GM18907 (cell line): ENCODE measurements around the gene GPR65.

ENCODE experiments used
- ATAC-seq: cut with Tn5 transposase; IDR thresholded peaks from one replicate; pipeline ENCODE4 v1.9.1; 2021; ENCODE audit warnings: mild to moderate bottlenecking, moderate library complexity; ENCODE audit not compliant: unreplicated experiment

GPR65 gene

GRCh38 chr14:88005050-88005481, at the start of gene GPR65:
TSS of gene GPR65 (plus strand) at chr14:88005135. CDS start at chr14:88010848, 5,713 bp downstream.
- ATAC-seq, result peak; percentile 80

- ATAC-seq, result no peak
These were observed 49.4 kb upstream of the GPR65 start for GRCh38 chr14:87955501-87955900.

GRCh38 chr14:87960013-87960787, 44.7 kb upstream of the GPR65 start:
- ATAC-seq, result no peak

- ATAC-seq, result no peak
These were observed 43.7 kb upstream of the GPR65 start for GRCh38 chr14:87961246-87961645.

GRCh38 chr14:87966816-87967215, 38.1 kb upstream of the GPR65 start:
- ATAC-seq, result no peak

GRCh38 chr14:87967496-87967895, 37.4 kb upstream of the GPR65 start:
- no peak for ATAC-seq

- ATAC-seq, result peak; percentile 87
These were observed 33.9 kb upstream of the GPR65 start for GRCh38 chr14:87971010-87971409.

GRCh38 chr14:87975636-87976035, 29.3 kb upstream of the GPR65 start:
- no peak for ATAC-seq

GRCh38 chr14:87979689-87980088, 25.2 kb upstream of the GPR65 start:
- ATAC-seq, result no peak

- ATAC-seq, result no peak
These were observed 15.5 kb upstream of the GPR65 start for GRCh38 chr14:87989221-87989955.

- no peak for ATAC-seq
These were observed 15.0 kb upstream of the GPR65 start for GRCh38 chr14:87989956-87990299.

- no peak for ATAC-seq
These were observed 14.3 kb upstream of the GPR65 start for GRCh38 chr14:87990682-87991081.

- ATAC-seq, result peak; percentile 2
These were observed 12.6 kb upstream of the GPR65 start for GRCh38 chr14:87992346-87992717.

- peak; percentile 91 for ATAC-seq
These were observed 12.0 kb upstream of the GPR65 start, which contains the start of gene GALC for GRCh38 chr14:87992718-87993628. TSS of gene GALC (minus strand) at chr14:87993182. CDS start at chr14:87993164, 18 bp downstream.

GRCh38 chr14:87994974-87995373, 10.0 kb upstream of the GPR65 start:
- peak; percentile 54 for ATAC-seq

GRCh38 chr14:87995500-87996290, 9.2 kb upstream of the GPR65 start:
- ATAC-seq, result peak; percentile 3

GRCh38 chr14:87996291-87996592, 8.7 kb upstream of the GPR65 start:
- no peak for ATAC-seq

GRCh38 chr14:87998482-87998881, 6.5 kb upstream of the GPR65 start:
- no peak for ATAC-seq

GRCh38 chr14:87999277-87999676, 5.7 kb upstream of the GPR65 start:
- no peak for ATAC-seq

- ATAC-seq, result no peak
These were observed 2.4 kb upstream of the GPR65 start for GRCh38 chr14:88002421-88003075.
